Type B pancreatic cell (in vitro differentiated cells): ENCODE data around the gene MGAT4A. TPM values are rescaled to one million over a fixed set of nuclear protein-coding genes. Genes with fewer than 3 reads are reported as not detected.

ENCODE experiments used
- DNase-seq: peaks from one replicate; pipeline ENCODE4 v3.0.0; 2021; ENCODE audit warnings: mixed read lengths; ENCODE audit not compliant: unreplicated experiment; ENCODE audit errors: extremely low spot score
- H3K27ac Mint-ChIP-seq: 2 replicates; pipeline ENCODE4 v1.8.0; 2021; ENCODE audit warnings: mild to moderate bottlenecking, mixed read lengths
- H3K27me3 Mint-ChIP-seq: 2 replicates; pipeline ENCODE4 v1.8.0; 2021; ENCODE audit warnings: mixed read lengths
- H3K36me3 Mint-ChIP-seq: 2 replicates; pipeline ENCODE4 v1.8.0; 2021; ENCODE audit warnings: mixed read lengths
- H3K4me1 Mint-ChIP-seq: one replicate; pipeline ENCODE4 v1.8.0; 2021; ENCODE audit warnings: mixed read lengths; ENCODE audit not compliant: unreplicated experiment
- H3K4me3 Mint-ChIP-seq: 2 replicates; pipeline ENCODE4 v1.8.0; 2021; ENCODE audit warnings: mild to moderate bottlenecking, mixed read lengths
- H3K9me3 Mint-ChIP-seq: 2 replicates; pipeline ENCODE4 v1.8.0; 2021; ENCODE audit warnings: mixed read lengths
- total RNA-seq: library from RNA; stranded (reverse); gene quantifications from 2 replicates; pipeline ENCODE4 v1.2.1, GENCODE V29; 2021; ENCODE audit warnings: low replicate concordance
- TF ChIP-seq, protein P1 (sequence below): fragments of 200-600 bp; sonication (generic); conservative IDR thresholded peaks from 2 replicates; pipeline ENCODE4 v1.5.0; 2021; ENCODE audit warnings: antibody characterized with exemption, mild to moderate bottlenecking

The MGAT4A gene
- total RNA-seq, 1 donor from 2014 or later = 32.5 TPM

DNA sequence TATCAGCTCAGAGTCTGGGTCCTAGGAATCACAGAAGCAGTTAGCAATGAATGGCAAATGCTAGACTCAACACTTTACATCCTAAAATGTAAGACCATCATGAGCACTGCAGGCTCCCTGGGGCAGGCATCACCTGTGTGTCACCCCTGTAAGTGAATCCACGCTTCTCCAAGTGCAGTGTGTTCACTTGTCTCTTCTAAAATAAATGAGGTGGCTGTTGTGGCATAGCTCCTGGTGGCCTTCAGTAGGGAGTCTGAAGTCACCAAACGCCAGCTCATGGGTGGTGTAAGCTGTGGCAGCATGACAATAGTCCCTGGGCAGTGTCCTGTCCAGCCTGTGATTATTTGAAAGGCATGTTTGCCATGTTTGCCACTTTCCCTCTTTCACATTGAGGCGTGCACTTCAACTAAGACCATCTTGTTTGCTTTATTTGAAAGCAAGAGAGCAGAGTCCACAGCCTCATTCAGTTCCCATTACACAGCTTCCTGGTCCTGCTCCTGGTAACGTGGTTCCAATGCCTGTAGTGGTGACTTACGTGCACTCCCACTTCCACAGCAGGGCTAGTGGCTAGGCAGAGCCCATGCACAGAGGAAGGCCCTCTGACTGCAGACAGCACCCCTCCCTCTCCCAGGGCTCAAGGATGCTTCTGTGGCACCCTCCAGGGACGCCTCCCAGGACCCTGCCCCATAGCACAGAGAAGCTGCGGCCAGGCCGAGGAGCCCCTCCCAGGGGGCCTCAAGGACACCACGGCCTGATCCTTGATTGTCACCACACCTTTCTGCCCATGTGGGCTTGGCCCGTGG lies 146.9 kb downstream of the MGAT4A start:
- Mint-ChIP-seq H3K27me3 (no peaks in the 10 kb centered on the region), H3K9me3 (no peaks in the 10 kb centered on the region), H3K27ac (peak overlapping the region; percentile 39), H3K36me3 (peaks cover 5% of the 10 kb centered on the region), H3K4me3 (no peak overlapping the region), H3K4me1 (peaks cover 8% of the 10 kb centered on the region)
- TF ChIP-seq, protein P1, sequence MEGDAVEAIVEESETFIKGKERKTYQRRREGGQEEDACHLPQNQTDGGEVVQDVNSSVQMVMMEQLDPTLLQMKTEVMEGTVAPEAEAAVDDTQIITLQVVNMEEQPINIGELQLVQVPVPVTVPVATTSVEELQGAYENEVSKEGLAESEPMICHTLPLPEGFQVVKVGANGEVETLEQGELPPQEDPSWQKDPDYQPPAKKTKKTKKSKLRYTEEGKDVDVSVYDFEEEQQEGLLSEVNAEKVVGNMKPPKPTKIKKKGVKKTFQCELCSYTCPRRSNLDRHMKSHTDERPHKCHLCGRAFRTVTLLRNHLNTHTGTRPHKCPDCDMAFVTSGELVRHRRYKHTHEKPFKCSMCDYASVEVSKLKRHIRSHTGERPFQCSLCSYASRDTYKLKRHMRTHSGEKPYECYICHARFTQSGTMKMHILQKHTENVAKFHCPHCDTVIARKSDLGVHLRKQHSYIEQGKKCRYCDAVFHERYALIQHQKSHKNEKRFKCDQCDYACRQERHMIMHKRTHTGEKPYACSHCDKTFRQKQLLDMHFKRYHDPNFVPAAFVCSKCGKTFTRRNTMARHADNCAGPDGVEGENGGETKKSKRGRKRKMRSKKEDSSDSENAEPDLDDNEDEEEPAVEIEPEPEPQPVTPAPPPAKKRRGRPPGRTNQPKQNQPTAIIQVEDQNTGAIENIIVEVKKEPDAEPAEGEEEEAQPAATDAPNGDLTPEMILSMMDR = no peak
- no peak for DNase-seq

DNA sequence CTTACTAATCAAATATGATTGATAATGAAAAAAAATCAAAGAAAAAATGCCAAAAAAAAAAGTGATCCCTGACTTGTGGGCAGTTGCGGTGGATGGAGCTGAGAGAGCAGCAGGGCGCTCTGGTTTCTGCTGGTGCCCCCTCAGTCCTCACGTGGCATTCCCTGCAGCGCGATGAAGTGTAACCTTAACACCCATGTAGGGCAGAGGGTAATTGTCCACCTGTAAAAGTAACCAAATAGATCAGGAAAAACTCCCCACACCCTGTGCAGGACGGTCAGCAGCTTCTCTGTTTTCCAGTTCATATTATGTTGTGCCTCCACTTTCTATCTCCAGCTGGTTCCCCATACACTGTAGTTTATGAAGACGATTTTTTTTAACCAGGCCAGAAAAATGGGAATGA lies 147.7 kb downstream of the MGAT4A start:
- DNase-seq = no peak
- H3K4me1 Mint-ChIP-seq = peaks cover 8% of the 10 kb centered on the region

DNA sequence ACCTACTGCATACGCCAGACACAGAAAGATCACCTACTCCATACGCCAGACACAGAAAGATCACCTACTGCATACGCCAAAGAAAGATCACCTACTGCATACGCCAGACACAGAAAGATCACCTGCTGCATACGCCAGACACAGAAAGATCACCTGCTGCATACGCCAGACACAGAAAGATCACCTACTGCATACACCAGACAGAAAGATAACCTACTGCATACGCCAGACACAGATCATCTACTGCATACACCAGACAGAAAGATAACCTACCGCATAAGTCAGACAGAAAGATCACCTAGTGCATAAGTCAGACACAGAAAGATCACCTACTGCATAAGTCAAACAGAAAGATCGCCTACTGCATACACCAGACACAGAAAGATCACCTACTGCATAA lies 148.4 kb downstream of the MGAT4A start:
- TF ChIP-seq, protein P1 = no peak
- Mint-ChIP-seq H3K4me1 (peaks cover 8% of the 10 kb centered on the region), H3K36me3 (peaks cover 5% of the 10 kb centered on the region), H3K4me3 (no peak overlapping the region), H3K27ac (no peak overlapping the region), H3K9me3 (no peaks in the 10 kb centered on the region), H3K27me3 (no peaks in the 10 kb centered on the region)
- DNase-seq = no peak

More for the DNA sequence above, 147.7 kb downstream of the MGAT4A start:
- TF ChIP-seq, protein P1 = no peak
- Mint-ChIP-seq H3K27ac (no peak overlapping the region), H3K4me3 (no peak overlapping the region), H3K9me3 (no peaks in the 10 kb centered on the region), H3K36me3 (peaks cover 5% of the 10 kb centered on the region), H3K27me3 (no peaks in the 10 kb centered on the region)

DNA sequence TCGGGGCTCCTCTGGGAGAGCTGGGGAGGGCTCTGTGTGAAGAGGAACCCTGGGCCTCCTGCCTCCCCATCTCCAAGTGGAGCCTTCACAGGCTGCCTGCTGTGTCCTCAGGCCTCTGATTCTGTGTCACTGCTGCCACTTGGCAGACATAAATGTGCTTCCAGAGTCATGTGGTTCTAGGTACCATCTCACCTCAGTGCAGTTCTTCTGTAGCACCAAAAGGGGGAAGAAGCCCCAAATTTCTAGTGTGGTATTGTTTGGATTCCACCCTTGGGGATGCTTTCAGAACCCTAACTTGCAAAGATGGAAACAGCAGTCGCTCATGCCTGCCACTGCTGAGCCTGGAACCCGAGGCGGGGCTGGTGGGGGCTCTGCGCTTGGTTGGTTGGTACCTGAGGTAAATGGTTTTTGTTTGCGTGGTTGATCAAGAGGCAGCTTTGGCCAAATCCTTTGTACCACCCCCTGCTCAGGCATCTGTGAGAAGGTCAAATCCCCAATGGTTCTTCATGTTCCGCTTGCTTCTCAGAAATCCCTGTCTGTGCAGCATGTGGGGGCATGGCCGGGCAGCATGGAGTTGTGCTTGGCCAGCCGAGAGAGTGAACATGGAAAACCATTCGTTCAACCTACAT lies 150.2 kb downstream of the MGAT4A start:
- H3K4me3 Mint-ChIP-seq = no peak overlapping the region
- no peak for DNase-seq
- TF ChIP-seq, protein P1 = no peak
- no peak overlapping the region for H3K27ac Mint-ChIP-seq
- H3K9me3 Mint-ChIP-seq = no peaks in the 10 kb centered on the region
- H3K4me1 Mint-ChIP-seq = peaks cover 8% of the 10 kb centered on the region
- no peaks in the 10 kb centered on the region for H3K27me3 Mint-ChIP-seq
- peaks cover 5% of the 10 kb centered on the region for H3K36me3 Mint-ChIP-seq

DNA sequence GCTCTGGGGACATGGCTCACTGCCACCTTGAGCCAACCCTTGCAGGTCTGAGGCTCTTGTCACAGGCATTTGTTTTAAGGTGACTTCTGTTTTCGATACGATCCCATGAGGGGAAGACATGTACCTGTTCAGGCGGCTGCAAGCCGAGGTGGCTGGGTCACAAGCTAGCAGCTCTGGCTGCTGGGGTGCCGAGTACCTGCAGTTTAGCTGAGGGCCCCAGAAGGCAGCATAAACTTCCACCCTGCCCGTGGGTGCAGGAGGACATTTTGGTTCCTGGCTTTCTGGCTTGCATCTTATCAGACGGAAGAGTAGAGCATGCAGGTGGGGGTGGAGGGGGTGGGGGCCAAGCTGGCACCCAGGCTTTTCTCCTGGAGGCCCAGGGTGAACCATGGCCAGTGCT lies 151.0 kb downstream of the MGAT4A start:
- peaks cover 8% of the 10 kb centered on the region for H3K4me1 Mint-ChIP-seq
- no peaks in the 10 kb centered on the region for H3K9me3 Mint-ChIP-seq
- no peaks in the 10 kb centered on the region for H3K27me3 Mint-ChIP-seq
- TF ChIP-seq, protein P1 = no peak
- DNase-seq = no peak
- peaks cover 5% of the 10 kb centered on the region for H3K36me3 Mint-ChIP-seq
- no peak overlapping the region for H3K27ac Mint-ChIP-seq
- no peak overlapping the region for H3K4me3 Mint-ChIP-seq
